Heart left ventricle (tissue), 16 donors: ENCODE data around the gene DAB2IP. TPM values are rescaled to one million over a fixed set of nuclear protein-coding genes. Genes with fewer than 3 reads are reported as not detected.
A peak's percentile ranks its signal among the peaks of the same experiment; 100 is the strongest.

Experiments used
- ATAC-seq, 4 donors: fragments of 200-7000 bp; cut with Tn5 transposase; one replicate each; pipeline ENCODE4 v1.9.1; 2020 to 2022; ENCODE audit warnings: moderate library complexity in 4 of 4, mild to moderate bottlenecking in 3 of 4, moderate number of reproducible peaks in 1 of 4
- DNase-seq, 5 donors: peaks; one replicate each; pipeline ENCODE4 v3.0.0-alpha.2; 2020
- H3K27ac ChIP-seq, 12 donors: fragments of 200-600 bp; sonication (generic) in 4 of 12; one replicate each; pipeline versions ENCODE4 v1.5.0 to v1.8.0; 2016 to 2022; ENCODE audit warnings: mild to moderate bottlenecking in 2 of 12
- H3K27me3 ChIP-seq, 9 donors: fragments of 200-600 bp; sonication (generic) in 2 of 9; one replicate each; pipeline versions ENCODE4 v1.5.1 to v1.8.0; 2016 to 2022; ENCODE audit warnings: mild to moderate bottlenecking in 3 of 9
- H3K36me3 ChIP-seq, 9 donors: fragments of 200-600 bp; sonication (generic) in 2 of 9; one replicate each; pipeline versions ENCODE4 v1.5.0 to v1.8.0; 2018 to 2022; ENCODE audit warnings: mild to moderate bottlenecking in 2 of 9
- H3K4me1 ChIP-seq, 12 donors: fragments of 200-600 bp; sonication (generic) in 4 of 12; one replicate each; pipeline versions ENCODE4 v1.5.0 to v1.8.0; 2016 to 2022; ENCODE audit warnings: mild to moderate bottlenecking in 3 of 12
- H3K4me3 ChIP-seq, 12 donors: fragments of 200-600 bp; sonication (generic) in 4 of 12; one replicate each; pipeline versions ENCODE4 v1.5.0 to v1.8.0; 2017 to 2022; ENCODE audit warnings: mild to moderate bottlenecking in 9 of 12, moderate library complexity in 4 of 12
- H3K9me3 ChIP-seq, 12 donors: fragments of 200-600 bp; sonication (generic) in 4 of 12; one replicate each; pipeline versions ENCODE4 v1.5.0 to v1.8.0; 2016 to 2022; ENCODE audit warnings: mild to moderate bottlenecking in 1 of 12
- CTCF ChIP-seq, 12 donors: fragments of 200-600 bp; sonication (generic) in 4 of 12; IDR thresholded peaks; one replicate each; pipeline versions ENCODE4 v1.5.0 to v1.8.0; 2018 to 2022; ENCODE audit warnings: antibody characterized with exemption in 12 of 12, mild to moderate bottlenecking in 5 of 12
- POLR2A ChIP-seq, 2 donors: fragments of 450-650 bp; IDR thresholded peaks; one replicate each; pipeline ENCODE4 v1.6.1; 2017; ENCODE audit warnings: antibody characterized with exemption in 2 of 2, mild to moderate bottlenecking in 2 of 2, moderate library complexity in 2 of 2
- WGBS, 4 donors: extraction: QIAGEN DNeasy Blood & Tissue Kit in 2 of 4; methylation state at CpG; one replicate each; pipeline versions ENCODE4 v1.1.5 to v1.1.7; 2013 to 2018; 5-methylcytosine and 5-hydroxymethylcytosine counted together
- intact Hi-C, 10 donors: fragments of 100-400 bp; cut with DNase I; formaldehyde crosslinking; loops; one replicate each; pipeline versions ENCODE4 v1.11.1 to v1.14.2; 2022
- polyA plus RNA-seq, 2 donors: library from polyadenylated mRNA; stranded (reverse); fragments of 200-250 nt; gene quantifications; one replicate each; pipeline ENCODE4 v1.2.3, GENCODE V29; 2013
- total RNA-seq, 9 donors: library from RNA; depleted of rRNA in 2 of 9; stranded (reverse); fragments of >200 nt in 2 of 9; fragmentation: NEBNext Ultra II Directional in 3 of 9; extraction: Animal tissue kit (Norgen Biotek cat#: 25700) in 3 of 9; gene quantifications; one replicate each; pipeline versions ENCODE4 v1.1.0 to v1.2.4, GENCODE V29; 2016 to 2023
- donor health status: ischemic (EF 13 %, LVEDD 7.1; RV severe dilation, severe dysfunction).
- donor health status: healthy with polysubstance abuse.
- donor health status: DM: no; HTN: yes; CAD: no.
- donor health status: DM: no; HTN: no; CAD: no.
- donor health status: ischemic (EF 25% LVEDD 6.9; RV normal size, moderate dysfunction).
- donor health status: ischemic (EF 25% LVEDD 5.7; RV mildly dilated, moderate dysfunction).
- donor health status: healthy.
- donor health status: DM: yes; HTN: yes; CAD: no.
- donor health status: ischemic (EF 35%, LVEDD 5.7; RV mildly dilated, moderate dysfunction).
- donor health status: nonischemic (EF 11% LVEDD 7.7; RV severe dilation, severe dysfunction).
- donor health status: DM: yes; HTN: yes; CAD: no.
- donor health status: PGD.
- donor health status: ischemic (EF 29% LVEDD 5.4; RV normal size, mild dysfunction).
- donor health status: nonischemic (EF 23%, LVEDD 6.1; RV moderate dilation, normal function).

The DAB2IP gene
- total and polyA plus RNA-seq, 11 donors, result 30.9 to 103 (median 52.6) TPM

- WGBS, 4 donors, result 73 to 83% (median 80%) methylated on average over 6 of the region's 6 CpGs
- H3K4me1 ChIP-seq, result peaks cover 9 to 89% (median 58%) of the 10 kb centered on the region in 12 donors
- DNase-seq, result peak in 1 of 5 donors; percentile 13
Observed at GRCh38 chr9:121660367-121660766, 8.9 kb downstream of the DAB2IP start.

GRCh38 chr9:121660876-121661275 is 9.4 kb downstream of the DAB2IP start:
- DNase-seq (peak in 1 of 5 donors; percentile 7), ATAC-seq (no peak)
- no peak for TF ChIP-seq CTCF (IDR thresholded peaks at IDR 0.05)
- TF ChIP-seq POLR2A (IDR thresholded peaks at IDR 0.05), result no peak
- Histone ChIP-seq H3K9me3 (no peaks in the 10 kb centered on the region), H3K4me3 (no peak overlapping the region), H3K4me1 (peaks cover 9 to 85% (median 56%) of the 10 kb centered on the region in 12 donors), H3K27ac (peak overlapping the region in 1 of 12 donors; percentile 29), H3K36me3 (peaks cover 0 to 4% (median 0%) of the 10 kb centered on the region in 9 donors), H3K27me3 (no peaks in the 10 kb centered on the region)
- intact Hi-C loops, result no loop called here
- WGBS, 4 donors, result 86 to 91% (median 87%) methylated on average over 8 of the region's 8 CpGs

More at GRCh38 chr9:121660367-121660766, 8.9 kb downstream of the DAB2IP start:
- intact Hi-C loops, result no loop called here
- Histone ChIP-seq H3K9me3 (no peaks in the 10 kb centered on the region), H3K36me3 (peaks cover 0 to 4% (median 0%) of the 10 kb centered on the region in 9 donors), H3K4me3 (no peak overlapping the region), H3K27me3 (no peaks in the 10 kb centered on the region), H3K27ac (peak overlapping the region in 5 of 12 donors; percentile 2 to 90 (median 89))
- no peak for TF ChIP-seq CTCF (IDR thresholded peaks at IDR 0.05)
- no peak for TF ChIP-seq POLR2A (IDR thresholded peaks at IDR 0.05)
- no peak for ATAC-seq

- H3K36me3 ChIP-seq, result peaks cover 0 to 3% (median 0%) of the 10 kb centered on the region in 9 donors
- H3K27ac ChIP-seq, result peak overlapping the region in 5 of 12 donors; percentile 24 to 69 (median 29)
- intact Hi-C loops, result no loop called here
- no peaks in the 10 kb centered on the region for H3K9me3 ChIP-seq
- no peak overlapping the region for H3K4me3 ChIP-seq
- TF ChIP-seq CTCF (IDR thresholded peaks at IDR 0.05) (no peak), POLR2A (IDR thresholded peaks at IDR 0.05) (no peak)
- ATAC-seq, result no peak
- H3K4me1 ChIP-seq, result peaks cover 9 to 85% (median 55%) of the 10 kb centered on the region in 12 donors
- no peak for DNase-seq
- H3K27me3 ChIP-seq, result no peaks in the 10 kb centered on the region
- 56 to 78% (median 70%) methylated on average over 5 of the region's 5 CpGs for WGBS, 4 donors
Observed at GRCh38 chr9:121661328-121661727, 9.9 kb downstream of the DAB2IP start.

- WGBS, 4 donors, result 59 to 70% (median 64%) methylated on average over 3 of the region's 3 CpGs
- TF ChIP-seq POLR2A (IDR thresholded peaks at IDR 0.05) (no peak), CTCF (IDR thresholded peaks at IDR 0.05) (no peak)
- no peaks in the 10 kb centered on the region for H3K36me3 ChIP-seq
- DNase-seq, result no peak
- peaks cover 7 to 77% (median 45%) of the 10 kb centered on the region in 12 donors for H3K4me1 ChIP-seq
- no peaks in the 10 kb centered on the region for H3K9me3 ChIP-seq
- no peaks in the 10 kb centered on the region for H3K27me3 ChIP-seq
- H3K4me3 ChIP-seq, result no peak overlapping the region
- ATAC-seq, result no peak
- peak overlapping the region in 10 of 12 donors; percentile 29 to 74 (median 48) for H3K27ac ChIP-seq
- intact Hi-C loops, result no loop called here
Observed at GRCh38 chr9:121662359-121662758, 10.9 kb downstream of the DAB2IP start.
